ENCODE measurements around the gene LRRC75A.

Gene LRRC75A

GRCh38 chr17:16511593-16511992, 19.6 kb upstream of the LRRC75A start:
- H3K36me3 ChIP-seq (ENCODE audit: insufficient read depth, low read length), result no peaks in the 10 kb centered on the region
- no peaks in the 10 kb centered on the region for H3K27me3 ChIP-seq (ENCODE audit: insufficient read depth, low read length)
- no peak overlapping the region for H3K4me3 ChIP-seq (ENCODE audit: low read length)
- peaks cover 6% of the 10 kb centered on the region for H3K4me1 ChIP-seq (ENCODE audit: insufficient read depth, low read length)
- H3K9me3 ChIP-seq (ENCODE audit: low read length), result no peaks in the 10 kb centered on the region
- H2AFZ ChIP-seq (ENCODE audit: low read depth, low read length), result no peak overlapping the region

GRCh38 chr17:16507918-16508533, 16.0 kb upstream of the LRRC75A start:
- Histone ChIP-seq H3K4me3 (ENCODE audit: low read length) (no peak overlapping the region), H3K9me3 (ENCODE audit: low read length) (no peaks in the 10 kb centered on the region), H3K36me3 (ENCODE audit: insufficient read depth, low read length) (no peaks in the 10 kb centered on the region), H3K4me1 (ENCODE audit: insufficient read depth, low read length) (peaks cover 4% of the 10 kb centered on the region), H2AFZ (ENCODE audit: low read depth, low read length) (no peak overlapping the region), H3K27me3 (ENCODE audit: insufficient read depth, low read length) (no peaks in the 10 kb centered on the region)

GRCh38 chr17:16506188-16506587, 14.2 kb upstream of the LRRC75A start:
- H3K4me3 ChIP-seq (ENCODE audit: low read length), result no peak overlapping the region
- no peaks in the 10 kb centered on the region for H3K36me3 ChIP-seq (ENCODE audit: insufficient read depth, low read length)
- no peaks in the 10 kb centered on the region for H3K27me3 ChIP-seq (ENCODE audit: insufficient read depth, low read length)
- no peaks in the 10 kb centered on the region for H3K4me1 ChIP-seq (ENCODE audit: insufficient read depth, low read length)
- no peaks in the 10 kb centered on the region for H3K9me3 ChIP-seq (ENCODE audit: low read length)
- H2AFZ ChIP-seq (ENCODE audit: low read depth, low read length), result no peak overlapping the region

GRCh38 chr17:16504984-16505383, 13.0 kb upstream of the LRRC75A start:
- H3K9me3 ChIP-seq (ENCODE audit: low read length), result no peaks in the 10 kb centered on the region
- H3K4me1 ChIP-seq (ENCODE audit: insufficient read depth, low read length), result no peaks in the 10 kb centered on the region
- no peaks in the 10 kb centered on the region for H3K36me3 ChIP-seq (ENCODE audit: insufficient read depth, low read length)
- H2AFZ ChIP-seq (ENCODE audit: low read depth, low read length), result no peak overlapping the region
- H3K4me3 ChIP-seq (ENCODE audit: low read length), result no peak overlapping the region
- no peaks in the 10 kb centered on the region for H3K27me3 ChIP-seq (ENCODE audit: insufficient read depth, low read length)

GRCh38 chr17:16496820-16497489, 5.0 kb upstream of the LRRC75A start:
- Histone ChIP-seq H3K4me3 (ENCODE audit: low read length) (no peak overlapping the region), H3K27me3 (ENCODE audit: insufficient read depth, low read length) (peaks cover 12% of the 10 kb centered on the region), H2AFZ (ENCODE audit: low read depth, low read length) (no peak overlapping the region), H3K36me3 (ENCODE audit: insufficient read depth, low read length) (no peaks in the 10 kb centered on the region), H3K9me3 (ENCODE audit: low read length) (no peaks in the 10 kb centered on the region), H3K4me1 (ENCODE audit: insufficient read depth, low read length) (no peaks in the 10 kb centered on the region)

- H2AFZ ChIP-seq (ENCODE audit: low read depth, low read length), result no peak overlapping the region
- H3K9me3 ChIP-seq (ENCODE audit: low read length), result no peaks in the 10 kb centered on the region
- H3K27me3 ChIP-seq (ENCODE audit: insufficient read depth, low read length), result peaks cover 12% of the 10 kb centered on the region
- H3K36me3 ChIP-seq (ENCODE audit: insufficient read depth, low read length), result no peaks in the 10 kb centered on the region
- peaks cover 2% of the 10 kb centered on the region for H3K4me1 ChIP-seq (ENCODE audit: insufficient read depth, low read length)
- H3K4me3 ChIP-seq (ENCODE audit: low read length), result no peak overlapping the region
These were observed 4.2 kb upstream of the LRRC75A start for GRCh38 chr17:16495980-16496819.

- Histone ChIP-seq H3K27me3 (ENCODE audit: insufficient read depth, low read length) (peaks cover 12% of the 10 kb centered on the region), H3K9me3 (ENCODE audit: low read length) (no peaks in the 10 kb centered on the region), H3K36me3 (ENCODE audit: insufficient read depth, low read length) (no peaks in the 10 kb centered on the region), H3K4me3 (ENCODE audit: low read length) (no peak overlapping the region), H3K4me1 (ENCODE audit: insufficient read depth, low read length) (peaks cover 8% of the 10 kb centered on the region), H2AFZ (ENCODE audit: low read depth, low read length) (no peak overlapping the region)
These were observed 3.6 kb upstream of the LRRC75A start for GRCh38 chr17:16495561-16495960.

GRCh38 chr17:16494059-16494458, 2.1 kb upstream of the LRRC75A start:
- H3K27me3 ChIP-seq (ENCODE audit: insufficient read depth, low read length), result peaks cover 12% of the 10 kb centered on the region
- H2AFZ ChIP-seq (ENCODE audit: low read depth, low read length), result no peak overlapping the region
- no peaks in the 10 kb centered on the region for H3K9me3 ChIP-seq (ENCODE audit: low read length)
- peaks cover 8% of the 10 kb centered on the region for H3K4me1 ChIP-seq (ENCODE audit: insufficient read depth, low read length)
- no peaks in the 10 kb centered on the region for H3K36me3 ChIP-seq (ENCODE audit: insufficient read depth, low read length)
- H3K4me3 ChIP-seq (ENCODE audit: low read length), result no peak overlapping the region

- peaks cover 12% of the 10 kb centered on the region for H3K27me3 ChIP-seq (ENCODE audit: insufficient read depth, low read length)
These were observed 1.6 kb upstream of the LRRC75A start for GRCh38 chr17:16493531-16494046.

GRCh38 chr17:16492613-16493530, 879 bp upstream of the LRRC75A start:
- Histone ChIP-seq H3K4me3 (ENCODE audit: low read length) (peak overlapping the region; percentile 30), H3K36me3 (ENCODE audit: insufficient read depth, low read length) (no peaks in the 10 kb centered on the region), H3K4me1 (ENCODE audit: insufficient read depth, low read length) (peaks cover 8% of the 10 kb centered on the region), H3K27me3 (ENCODE audit: insufficient read depth, low read length) (peaks cover 12% of the 10 kb centered on the region), H3K9me3 (ENCODE audit: low read length) (no peaks in the 10 kb centered on the region), H2AFZ (ENCODE audit: low read depth, low read length) (no peak overlapping the region)

More at GRCh38 chr17:16493531-16494046, 1.6 kb upstream of the LRRC75A start:
- Histone ChIP-seq H3K9me3 (ENCODE audit: low read length) (no peaks in the 10 kb centered on the region), H2AFZ (ENCODE audit: low read depth, low read length) (no peak overlapping the region), H3K36me3 (ENCODE audit: insufficient read depth, low read length) (no peaks in the 10 kb centered on the region), H3K4me3 (ENCODE audit: low read length) (no peak overlapping the region), H3K4me1 (ENCODE audit: insufficient read depth, low read length) (peaks cover 8% of the 10 kb centered on the region)

- H3K27me3 ChIP-seq (ENCODE audit: insufficient read depth, low read length), result peaks cover 12% of the 10 kb centered on the region
- H3K9me3 ChIP-seq (ENCODE audit: low read length), result no peaks in the 10 kb centered on the region
- peak overlapping the region; percentile 52 for H3K4me3 ChIP-seq (ENCODE audit: low read length)
- peaks cover 15% of the 10 kb centered on the region for H3K4me1 ChIP-seq (ENCODE audit: insufficient read depth, low read length)
- no peaks in the 10 kb centered on the region for H3K36me3 ChIP-seq (ENCODE audit: insufficient read depth, low read length)
- H2AFZ ChIP-seq (ENCODE audit: low read depth, low read length), result peak overlapping the region; percentile 17
These were observed 776 bp downstream of the LRRC75A start for GRCh38 chr17:16491131-16491702.

- Histone ChIP-seq H3K36me3 (ENCODE audit: insufficient read depth, low read length) (no peaks in the 10 kb centered on the region), H2AFZ (ENCODE audit: low read depth, low read length) (no peak overlapping the region), H3K4me3 (ENCODE audit: low read length) (no peak overlapping the region), H3K9me3 (ENCODE audit: low read length) (no peaks in the 10 kb centered on the region), H3K27me3 (ENCODE audit: insufficient read depth, low read length) (peaks cover 6% of the 10 kb centered on the region), H3K4me1 (ENCODE audit: insufficient read depth, low read length) (peaks cover 26% of the 10 kb centered on the region)
These were observed 2.6 kb downstream of the LRRC75A start for GRCh38 chr17:16489431-16489830.

All from neuron (in vitro differentiated cells).